Uterus (tissue), 2 donors: ENCODE results near the gene PHC3.
"Not testable (repeated sequence)": the region's sequence is repeated elsewhere in the genome, so short reads cannot be mapped to it uniquely, and the experiment has no call there.

Experiments used
- POLR2A ChIP-seq, 2 donors: fragments of 450-650 bp; IDR thresholded peaks; one replicate each; pipeline ENCODE4 v1.6.1; 2016; ENCODE audit warnings: antibody characterized with exemption in 2 of 2, mild to moderate bottlenecking in 1 of 2, moderate library complexity in 1 of 2
- TF ChIP-seq, protein P1 (sequence below), 4 experiments: fragments of 200-600 bp in 2 of 4; fragments of 450-650 bp in 2 of 4; sonication (generic) in 2 of 4; IDR thresholded peaks; one replicate each; pipeline ENCODE4 v1.5.1; 2016 to 2019; ENCODE audit warnings: antibody characterized with exemption in 4 of 4, mild to moderate bottlenecking in 2 of 4, moderate library complexity in 1 of 4

DNA sequence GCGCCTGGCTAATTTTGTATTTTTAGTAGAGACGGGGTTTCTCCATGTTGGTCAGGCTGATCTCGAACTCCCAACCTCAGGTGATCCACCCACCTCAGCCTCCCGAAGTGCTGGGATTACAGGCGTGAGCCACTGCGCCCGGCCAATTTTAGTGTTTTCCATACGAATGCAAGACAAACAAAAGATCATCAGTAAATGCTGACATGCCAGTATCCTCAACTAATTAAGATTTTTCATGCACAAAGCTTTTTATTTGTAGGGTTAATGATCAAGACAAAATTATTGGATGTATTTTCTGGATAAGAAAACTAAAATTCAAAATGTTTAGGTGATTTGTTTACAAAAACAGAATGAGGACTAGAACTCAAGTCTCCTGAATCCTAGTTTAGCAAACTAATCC, 67.4 kb downstream of the PHC3 start:
- not testable (repeated sequence) for TF ChIP-seq POLR2A (IDR thresholded peaks at IDR 0.05)
- TF ChIP-seq, protein P1, sequence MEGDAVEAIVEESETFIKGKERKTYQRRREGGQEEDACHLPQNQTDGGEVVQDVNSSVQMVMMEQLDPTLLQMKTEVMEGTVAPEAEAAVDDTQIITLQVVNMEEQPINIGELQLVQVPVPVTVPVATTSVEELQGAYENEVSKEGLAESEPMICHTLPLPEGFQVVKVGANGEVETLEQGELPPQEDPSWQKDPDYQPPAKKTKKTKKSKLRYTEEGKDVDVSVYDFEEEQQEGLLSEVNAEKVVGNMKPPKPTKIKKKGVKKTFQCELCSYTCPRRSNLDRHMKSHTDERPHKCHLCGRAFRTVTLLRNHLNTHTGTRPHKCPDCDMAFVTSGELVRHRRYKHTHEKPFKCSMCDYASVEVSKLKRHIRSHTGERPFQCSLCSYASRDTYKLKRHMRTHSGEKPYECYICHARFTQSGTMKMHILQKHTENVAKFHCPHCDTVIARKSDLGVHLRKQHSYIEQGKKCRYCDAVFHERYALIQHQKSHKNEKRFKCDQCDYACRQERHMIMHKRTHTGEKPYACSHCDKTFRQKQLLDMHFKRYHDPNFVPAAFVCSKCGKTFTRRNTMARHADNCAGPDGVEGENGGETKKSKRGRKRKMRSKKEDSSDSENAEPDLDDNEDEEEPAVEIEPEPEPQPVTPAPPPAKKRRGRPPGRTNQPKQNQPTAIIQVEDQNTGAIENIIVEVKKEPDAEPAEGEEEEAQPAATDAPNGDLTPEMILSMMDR (IDR thresholded peaks at IDR 0.05) = not testable (repeated sequence)
